ENCODE data around the gene DMD.

GRCh38 chrX:33210156-33210555, 1.2 kb downstream of the DMD start:
- TF ChIP-seq POLR2AphosphoS5 (IDR thresholded peaks at IDR 0.05; ENCODE audit: low read depth, low read length): no peak
- no peak for TF ChIP-seq SIN3A (IDR thresholded peaks at IDR 0.05; ENCODE audit: borderline replicate concordance, insufficient read depth, low read length)
- no peak for TF ChIP-seq TAF1 (IDR thresholded peaks at IDR 0.05; ENCODE audit: borderline replicate concordance, insufficient read depth, low read length)
